Gastrocnemius medialis (tissue), 4 donors: ENCODE results near the gene PRIM2. TPM values are rescaled to one million over a fixed set of nuclear protein-coding genes. Genes with fewer than 3 reads are reported as not detected.
A peak's percentile ranks its signal among the peaks of the same experiment; 100 is the strongest.

Experiments
- ATAC-seq, 2 donors: fragments of 150-250 bp; one replicate each; pipeline ENCODE4 v1.9.1; 2016
- DNase-seq, 2 donors: peaks; one replicate each; pipeline ENCODE4 v3.0.0-alpha.2; 2019
- H3K27ac ChIP-seq, 4 donors: fragments of 200-600 bp; sonication (generic); 1 replicate in 1 of 4; 2 replicates in 3 of 4; pipeline ENCODE4 v1.5.1; 2016 to 2018; ENCODE audit warnings: mild to moderate bottlenecking in 2 of 4, moderate library complexity in 1 of 4
- H3K27me3 ChIP-seq, 3 donors: fragments of 200-600 bp; sonication (generic) in 2 of 3; 1 replicate in 1 of 3; 2 replicates in 2 of 3; pipeline versions ENCODE4 v1.5.1 to v1.6.0; 2016 to 2019; ENCODE audit warnings: mild to moderate bottlenecking in 1 of 3, moderate library complexity in 1 of 3
- H3K36me3 ChIP-seq, 2 donors: fragments of 200-600 bp; sonication (generic) in 1 of 2; one replicate each; pipeline ENCODE4 v1.5.1; 2017 to 2018
- H3K4me1 ChIP-seq, 2 donors: fragments of 200-600 bp; sonication (generic) in 1 of 2; one replicate each; pipeline ENCODE4 v1.5.1; 2016 to 2017; ENCODE audit warnings: mild to moderate bottlenecking in 2 of 2
- H3K4me3 ChIP-seq, 4 donors: fragments of 200-600 bp; sonication (generic) in 3 of 4; 1 replicate in 1 of 4; 2 replicates in 3 of 4; pipeline ENCODE4 v1.5.1; 2016 to 2019; ENCODE audit warnings: mild to moderate bottlenecking in 2 of 4
- H3K9me3 ChIP-seq, 3 donors: fragments of 200-600 bp; sonication (generic) in 2 of 3; 1 replicate in 1 of 3; 2 replicates in 2 of 3; pipeline ENCODE4 v1.5.1; 2016 to 2019
- POLR2A ChIP-seq, 2 donors: fragments of 450-650 bp; IDR thresholded peaks; one replicate each; pipeline ENCODE4 v1.6.1; 2017; ENCODE audit warnings: antibody characterized with exemption in 2 of 2, mild to moderate bottlenecking in 2 of 2, moderate library complexity in 2 of 2
- in situ Hi-C, 4 donors: fragments of 200-750 bp; cut with MboI; loops; one replicate each; pipeline versions ENCODE4 v1.15.0 to v1.8.0; 2017; ENCODE audit warnings: low sequenced_read_pairs in 4 of 4
- intact Hi-C: fragments of 100-400 bp; cut with DNase I; formaldehyde crosslinking; loops from one replicate; pipeline ENCODE4 v1.15.1; 2023; ENCODE audit warnings: low total_unique reads
- total RNA-seq, 4 donors: library from RNA; depleted of rRNA; stranded (reverse); fragments of >200 nt; gene quantifications; one replicate each; pipeline versions ENCODE4 v1.1.0 to v1.2.3, GENCODE V29; 2016
- TF ChIP-seq, protein P1 (sequence below), 5 experiments: fragments of 450-650 bp in 3 of 5; fragments of 200-600 bp in 2 of 5; sonication (generic) in 2 of 5; IDR thresholded peaks in 4 of 5; conservative IDR thresholded peaks in 1 of 5; 1 replicate in 4 of 5; 2 replicates in 1 of 5; pipeline ENCODE4 v1.5.1; 2016 to 2019; ENCODE audit warnings: antibody characterized with exemption in 5 of 5, mild to moderate bottlenecking in 3 of 5, moderate library complexity in 3 of 5

PRIM2 gene
- total RNA-seq, 4 donors from 2014 or later = 1.9 to 4.8 (median 3.8) TPM

DNA sequence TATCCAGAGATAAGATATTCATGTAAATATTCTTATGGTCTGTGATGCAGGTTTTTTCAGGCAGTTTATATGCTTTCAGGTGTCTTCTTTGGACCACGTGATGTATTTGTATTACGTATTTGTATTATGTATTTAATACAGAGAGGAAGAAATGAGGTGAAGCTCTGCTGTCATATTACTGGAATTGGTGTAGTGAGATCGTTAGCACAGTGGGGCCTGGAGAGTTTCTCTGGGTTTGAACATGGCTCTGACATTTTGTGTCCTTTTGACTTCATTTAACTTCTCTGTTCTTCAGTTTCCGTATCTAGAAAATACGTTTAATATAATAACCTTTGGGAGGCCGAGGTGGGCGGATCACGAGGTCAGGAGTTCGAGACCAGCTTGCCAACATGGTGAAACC, 1.6 kb upstream of the PRIM2 start:
- no peak overlapping the region for H3K4me3 ChIP-seq
- in situ Hi-C loops = loop anchor here (5.0 to 25.0 kb wide), 6 partner anchors 129 to 414 kb away; partner anchors contain the start of genes ZNF451 (in 2 of the 4) and BAG2 (in 1 of the 4)
- peaks cover 14 to 21% of the 10 kb centered on the region in 2 donors for H3K4me1 ChIP-seq
- TF ChIP-seq POLR2A (IDR thresholded peaks at IDR 0.05) = no peak
- intact Hi-C loops = loop anchor here (1.0 to 10.0 kb wide), 8 partner anchors 49 to 671 kb away; partner anchors contain the start of genes BAG2, BEND6, DST and KIAA1586
- peaks cover 0 to 6% of the 10 kb centered on the region in 2 donors for H3K36me3 ChIP-seq
- H3K9me3 ChIP-seq = no peaks in the 10 kb centered on the region
- no peak overlapping the region for H3K27ac ChIP-seq
- DNase-seq = no peak
- no peak for ATAC-seq
- no peaks in the 10 kb centered on the region for H3K27me3 ChIP-seq

DNA sequence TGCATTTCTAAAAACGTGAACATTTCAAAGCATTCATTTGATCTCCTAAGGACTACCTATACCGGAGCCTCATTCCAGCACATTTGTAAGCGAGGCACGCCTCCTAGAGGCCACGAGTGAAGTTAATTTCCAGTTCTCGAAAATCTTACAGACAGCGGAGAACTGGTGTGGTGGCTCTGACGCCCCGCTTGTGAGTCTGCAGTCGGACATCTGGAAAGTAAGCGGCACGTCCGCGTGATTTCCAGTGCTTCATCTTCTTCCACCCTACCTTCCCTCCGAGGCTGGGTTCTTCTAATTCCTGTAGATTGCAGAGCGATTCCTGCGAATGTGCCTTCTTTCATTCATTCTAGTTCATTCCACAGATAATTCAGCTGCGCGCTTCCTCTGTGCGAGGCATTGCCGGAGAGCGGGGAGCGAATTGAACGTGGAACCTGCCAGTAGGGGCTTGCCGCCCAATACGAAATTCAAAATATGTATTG, 810 bp upstream of the PRIM2 start:
- Histone ChIP-seq H3K36me3 (peaks cover 0 to 11% of the 10 kb centered on the region in 2 donors), H3K9me3 (no peaks in the 10 kb centered on the region), H3K27ac (peak overlapping the region; percentile 49 to 80 (median 58)), H3K4me1 (peaks cover 14 to 21% of the 10 kb centered on the region in 2 donors), H3K4me3 (peak overlapping the region; percentile 54 to 79 (median 68)), H3K27me3 (no peaks in the 10 kb centered on the region)
- ATAC-seq = peak; percentile 88 to 96
- no peak for TF ChIP-seq POLR2A (IDR thresholded peaks at IDR 0.05)
- TF ChIP-seq, protein P1, sequence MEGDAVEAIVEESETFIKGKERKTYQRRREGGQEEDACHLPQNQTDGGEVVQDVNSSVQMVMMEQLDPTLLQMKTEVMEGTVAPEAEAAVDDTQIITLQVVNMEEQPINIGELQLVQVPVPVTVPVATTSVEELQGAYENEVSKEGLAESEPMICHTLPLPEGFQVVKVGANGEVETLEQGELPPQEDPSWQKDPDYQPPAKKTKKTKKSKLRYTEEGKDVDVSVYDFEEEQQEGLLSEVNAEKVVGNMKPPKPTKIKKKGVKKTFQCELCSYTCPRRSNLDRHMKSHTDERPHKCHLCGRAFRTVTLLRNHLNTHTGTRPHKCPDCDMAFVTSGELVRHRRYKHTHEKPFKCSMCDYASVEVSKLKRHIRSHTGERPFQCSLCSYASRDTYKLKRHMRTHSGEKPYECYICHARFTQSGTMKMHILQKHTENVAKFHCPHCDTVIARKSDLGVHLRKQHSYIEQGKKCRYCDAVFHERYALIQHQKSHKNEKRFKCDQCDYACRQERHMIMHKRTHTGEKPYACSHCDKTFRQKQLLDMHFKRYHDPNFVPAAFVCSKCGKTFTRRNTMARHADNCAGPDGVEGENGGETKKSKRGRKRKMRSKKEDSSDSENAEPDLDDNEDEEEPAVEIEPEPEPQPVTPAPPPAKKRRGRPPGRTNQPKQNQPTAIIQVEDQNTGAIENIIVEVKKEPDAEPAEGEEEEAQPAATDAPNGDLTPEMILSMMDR (IDR thresholded peaks at IDR 0.05 in 4 of 5, conservative IDR thresholded peaks at IDR 0.05 in 1 of 5) = peak; percentile 67 to 79 (median 76)
- in situ Hi-C loops = loop anchor here (5.0 to 25.0 kb wide), 6 partner anchors 129 to 414 kb away; partner anchors contain the start of genes ZNF451 (in 2 of the 4) and BAG2 (in 1 of the 4)
- peak; percentile 51 to 75 for DNase-seq
- intact Hi-C loops = loop anchor here (1.0 to 10.0 kb wide), 8 partner anchors 49 to 672 kb away; partner anchors contain the start of genes BAG2, BEND6, DST and KIAA1586

DNA sequence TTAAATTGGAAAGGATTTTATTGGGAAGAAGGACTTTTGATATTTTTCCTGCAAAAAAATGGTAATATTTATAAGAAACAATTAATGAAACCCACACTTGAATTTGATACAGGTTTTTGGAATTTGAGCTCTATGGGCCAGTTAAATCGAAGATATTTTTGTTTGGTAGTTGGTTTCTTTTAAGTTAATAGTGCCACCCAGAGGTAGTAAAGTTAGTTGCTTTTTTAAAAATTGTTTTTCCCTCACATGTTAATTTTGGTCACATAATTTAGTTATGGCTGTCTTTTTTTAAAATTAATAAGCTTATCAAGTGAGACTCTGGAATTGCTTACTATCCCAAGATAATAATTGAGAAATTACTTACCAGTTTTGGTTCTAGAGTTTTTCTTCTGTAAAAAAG, 7.1 kb downstream of the PRIM2 start:
- no peak for DNase-seq
- intact Hi-C loops = loop anchor here (2.0 kb wide), 1 partner anchor 420 kb away; no protein-coding TSS in a partner anchor
- no peaks in the 10 kb centered on the region for H3K4me1 ChIP-seq
- no peak overlapping the region for H3K27ac ChIP-seq
- ATAC-seq = no peak
- H3K9me3 ChIP-seq = no peaks in the 10 kb centered on the region
- no peak overlapping the region for H3K4me3 ChIP-seq
- in situ Hi-C loops = loop anchor here in 2 of 4 donors (25.0 kb wide), 2 partner anchors 137 to 237 kb away; partner anchors contain the start of gene ZNF451 (in 2 of the 2)
- TF ChIP-seq, protein P1 (IDR thresholded peaks at IDR 0.05 in 4 of 5, conservative IDR thresholded peaks at IDR 0.05 in 1 of 5) = peak in 4 of 5 experiments; percentile 18 to 48 (median 36)
- no peak for TF ChIP-seq POLR2A (IDR thresholded peaks at IDR 0.05)
- peaks cover 0 to 45% of the 10 kb centered on the region in 2 donors for H3K36me3 ChIP-seq
- H3K27me3 ChIP-seq = no peaks in the 10 kb centered on the region

DNA sequence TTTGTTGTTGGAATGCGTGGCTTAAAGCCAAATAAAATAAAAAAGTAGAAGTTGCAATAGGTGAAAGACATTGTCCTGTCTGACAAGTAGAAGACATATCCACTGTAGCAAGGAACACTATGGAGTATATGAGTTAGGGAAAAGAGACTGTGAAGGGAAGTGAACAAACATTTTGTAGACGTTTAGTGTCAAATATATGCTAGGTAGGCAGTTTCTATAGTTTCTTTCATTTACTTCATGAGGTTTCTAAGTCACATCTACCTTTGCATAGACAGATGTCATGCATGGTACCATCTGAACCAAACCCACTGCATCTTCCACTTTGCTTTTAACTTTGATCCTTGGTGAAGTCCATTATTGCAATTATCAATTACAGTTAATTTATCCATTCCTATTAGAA, 9.9 kb downstream of the PRIM2 start:
- no peak overlapping the region for H3K4me3 ChIP-seq
- intact Hi-C loops (no loop called here), in situ Hi-C loops (no loop called here)
- DNase-seq = no peak
- H3K27ac ChIP-seq = no peak overlapping the region
- no peaks in the 10 kb centered on the region for H3K27me3 ChIP-seq
- peaks cover 0 to 5% (median 0%) of the 10 kb centered on the region in 3 donors for H3K9me3 ChIP-seq
- H3K36me3 ChIP-seq = peaks cover 0 to 38% of the 10 kb centered on the region in 2 donors
- ATAC-seq = no peak
- no peaks in the 10 kb centered on the region for H3K4me1 ChIP-seq
- TF ChIP-seq POLR2A (IDR thresholded peaks at IDR 0.05) = no peak
- TF ChIP-seq, protein P1 (IDR thresholded peaks at IDR 0.05 in 4 of 5, conservative IDR thresholded peaks at IDR 0.05 in 1 of 5) = no peak

DNA sequence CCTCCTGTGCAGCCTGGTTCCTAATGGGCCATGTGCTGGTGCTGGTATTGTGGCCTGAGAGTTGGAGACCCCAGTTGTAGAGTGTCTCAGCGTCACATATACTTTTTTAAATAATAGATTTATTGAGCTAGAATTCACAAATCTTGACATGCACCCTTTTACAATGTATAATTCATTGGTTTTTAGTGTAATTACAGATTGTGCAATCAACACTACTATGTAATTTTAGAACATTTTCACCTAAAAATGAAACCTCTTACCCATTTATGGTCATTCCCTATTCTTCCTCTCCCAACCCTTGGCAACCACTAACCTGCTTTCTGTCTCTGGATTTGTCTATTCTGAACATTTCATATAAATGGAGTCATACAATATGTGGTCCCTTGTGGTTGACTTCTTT, 10.6 kb downstream of the PRIM2 start:
- Histone ChIP-seq H3K27ac (no peak overlapping the region), H3K4me3 (no peak overlapping the region), H3K4me1 (no peaks in the 10 kb centered on the region), H3K36me3 (peaks cover 0 to 36% of the 10 kb centered on the region in 2 donors), H3K27me3 (no peaks in the 10 kb centered on the region), H3K9me3 (peaks cover 0 to 5% (median 0%) of the 10 kb centered on the region in 3 donors)
- no peak for TF ChIP-seq POLR2A (IDR thresholded peaks at IDR 0.05)
- TF ChIP-seq, protein P1 (IDR thresholded peaks at IDR 0.05 in 4 of 5, conservative IDR thresholded peaks at IDR 0.05 in 1 of 5) = no peak
- ATAC-seq (no peak), DNase-seq (no peak)
- in situ Hi-C loops (no loop called here), intact Hi-C loops (no loop called here)
